NCI-H226 (cell line): ENCODE results near the gene PWP2.
"Not testable (repeated sequence)": the region's sequence is repeated elsewhere in the genome, so short reads cannot be mapped to it uniquely, and the experiment has no call there.

Source experiments
- DNase-seq: peaks from one replicate; pipeline ENCODE4 v3.0.0-alpha.2; 2015

The PWP2 gene

GRCh38 chr21:44107026-44107501, at the start of gene PWP2:
PWP2 (plus strand) TSS chr21:44107399; CDS start chr21:44107417, 18 bp downstream.
- DNase-seq: not testable (repeated sequence)

- DNase-seq: no peak
These were observed 49.1 kb upstream of the PWP2 start for GRCh38 chr21:44057960-44058651.

- no peak for DNase-seq
These were observed 48.6 kb upstream of the PWP2 start for GRCh38 chr21:44058652-44058964.

GRCh38 chr21:44058981-44059380, 48.2 kb upstream of the PWP2 start:
- no peak for DNase-seq

GRCh38 chr21:44059710-44060109, 47.5 kb upstream of the PWP2 start:
- no peak for DNase-seq

- peak; percentile 24 for DNase-seq
These were observed 44.8 kb upstream of the PWP2 start for GRCh38 chr21:44062380-44062779.

- DNase-seq: no peak
These were observed 43.9 kb upstream of the PWP2 start for GRCh38 chr21:44063151-44063912.

GRCh38 chr21:44064852-44065403, 42.3 kb upstream of the PWP2 start:
- no peak for DNase-seq

GRCh38 chr21:44065428-44065827, 41.8 kb upstream of the PWP2 start:
- no peak for DNase-seq

GRCh38 chr21:44066116-44066515, 41.1 kb upstream of the PWP2 start:
- DNase-seq: no peak

GRCh38 chr21:44067011-44067839, 40.0 kb upstream of the PWP2 start:
- DNase-seq: no peak

GRCh38 chr21:44070391-44070790, 36.8 kb upstream of the PWP2 start:
- no peak for DNase-seq

- no peak for DNase-seq
These were observed 35.7 kb upstream of the PWP2 start for GRCh38 chr21:44071359-44072104.

GRCh38 chr21:44072111-44072510, 35.1 kb upstream of the PWP2 start:
- DNase-seq: no peak

GRCh38 chr21:44074315-44074958, 32.8 kb upstream of the PWP2 start:
- no peak for DNase-seq

- no peak for DNase-seq
These were observed 30.9 kb upstream of the PWP2 start for GRCh38 chr21:44076316-44076715.

- no peak for DNase-seq
These were observed 28.7 kb upstream of the PWP2 start for GRCh38 chr21:44078411-44078981.

GRCh38 chr21:44079446-44079845, 27.8 kb upstream of the PWP2 start:
- DNase-seq: no peak

- DNase-seq: no peak
These were observed 27.4 kb upstream of the PWP2 start for GRCh38 chr21:44079846-44080245.

- DNase-seq: no peak
These were observed 24.4 kb upstream of the PWP2 start for GRCh38 chr21:44082648-44083440.
